Liver (tissue), 9 donors: ENCODE measurements around the gene OBP2B. TPM values are rescaled to one million over a fixed set of nuclear protein-coding genes. Genes with fewer than 3 reads are reported as not detected.
"Not testable (repeated sequence)": the region's sequence is repeated elsewhere in the genome, so short reads cannot be mapped to it uniquely, and the experiment has no call there.

Source experiments
- DNase-seq: peaks from one replicate; pipeline ENCODE4 v3.0.0-alpha.2; 2017; ENCODE audit warnings: low spot score
- H3K27ac ChIP-seq, 2 donors: one replicate each; pipeline ENCODE4 v1.7.0; 2013; ENCODE audit warnings: inconsistent platforms in 2 of 2, low read length in 2 of 2, control low read depth in 1 of 2, low read depth in 1 of 2, mild to moderate bottlenecking in 1 of 2
- H3K27me3 ChIP-seq, 4 donors: one replicate each; pipeline versions ENCODE4 v1.6.1 to v1.7.0; 2013; ENCODE audit warnings: low read length in 3 of 4, inconsistent platforms in 1 of 4, mild to moderate bottlenecking in 1 of 4, moderate library complexity in 1 of 4; ENCODE audit not compliant: control insufficient read depth in 4 of 4, insufficient read depth in 4 of 4
- H3K36me3 ChIP-seq, 4 donors: one replicate each; pipeline versions ENCODE4 v1.6.1 to v1.7.0; 2013; ENCODE audit warnings: low read length in 3 of 4, mild to moderate bottlenecking in 3 of 4, low read depth in 1 of 4, moderate library complexity in 1 of 4; ENCODE audit not compliant: control insufficient read depth in 4 of 4, insufficient read depth in 3 of 4
- H3K4me1 ChIP-seq, 4 donors: one replicate each; pipeline versions ENCODE4 v1.6.1 to v1.7.0; 2013; ENCODE audit warnings: low read length in 3 of 4, mild to moderate bottlenecking in 3 of 4, moderate library complexity in 1 of 4; ENCODE audit not compliant: control insufficient read depth in 4 of 4, insufficient read depth in 4 of 4
- H3K4me3 ChIP-seq, 3 donors: one replicate each; pipeline versions ENCODE4 v1.6.1 to v1.7.0; 2013; ENCODE audit warnings: low read length in 3 of 3, control low read depth in 1 of 3, low read depth in 1 of 3, mild to moderate bottlenecking in 1 of 3
- H3K9ac ChIP-seq, 2 donors: one replicate each; pipeline ENCODE4 v1.7.0; 2013; ENCODE audit warnings: low read length in 2 of 2, mild to moderate bottlenecking in 2 of 2, moderate library complexity in 2 of 2, control low read depth in 1 of 2, low read depth in 1 of 2
- H3K9me3 ChIP-seq, 4 donors: one replicate each; pipeline versions ENCODE4 v1.6.1 to v1.7.0; 2013; ENCODE audit warnings: low read length in 3 of 4; ENCODE audit not compliant: control insufficient read depth in 4 of 4
- EGR1 ChIP-seq, 2 donors: IDR thresholded peaks; 2 replicates each; pipeline ENCODE4 v1.6.1; 2016 to 2018; ENCODE audit warnings: antibody characterized with exemption in 2 of 2, low read depth in 2 of 2
- FOXA1 ChIP-seq: IDR thresholded peaks from 2 replicates; pipeline ENCODE4 v1.6.1; 2016; ENCODE audit warnings: antibody characterized with exemption
- SP1 ChIP-seq: IDR thresholded peaks from 2 replicates; pipeline ENCODE4 v1.6.1; 2018; ENCODE audit warnings: antibody characterized with exemption, mild to moderate bottlenecking
- YY1 ChIP-seq: IDR thresholded peaks from 2 replicates; pipeline ENCODE4 v1.6.1; 2016; ENCODE audit warnings: antibody characterized with exemption, mild to moderate bottlenecking
- WGBS: extraction: QIAGEN DNeasy Blood & Tissue Kit; methylation state at CpG from one replicate; pipeline ENCODE4 v1.1.7; 2013; 5-methylcytosine and 5-hydroxymethylcytosine counted together
- polyA plus RNA-seq, 2 donors: library from polyadenylated mRNA; stranded (reverse) in 1 of 2; unstranded in 1 of 2; fragments of 200-250 nt in 1 of 2; fragments of >200 nt in 1 of 2; fragmentation: Nextera tagmentation in 1 of 2; extraction: Ambion mirVana in 1 of 2; gene quantifications; one replicate each; pipeline versions ENCODE4 v1.2.1 to v1.2.3, GENCODE V29; 2013 to 2015
- total RNA-seq, 2 donors: library from RNA; depleted of rRNA; stranded (reverse); fragments of >200 nt; gene quantifications; one replicate each; pipeline ENCODE4 v1.2.3, GENCODE V29; 2014
- TF ChIP-seq, protein P1 (sequence below): fragments of 150-350 bp; IDR thresholded peaks from 2 replicates; pipeline ENCODE4 v1.5.1; 2017; ENCODE audit warnings: improper control_type of control experiment, low read depth, low read length; ENCODE audit not compliant: missing input control
- donor health status: healthy.
- donor health status: healthy.
- donor health status: healthy.
- donor health status: healthy.
- donor health status: healthy.

The OBP2B gene
- total and polyA plus RNA-seq, 4 donors = not detected

DNA sequence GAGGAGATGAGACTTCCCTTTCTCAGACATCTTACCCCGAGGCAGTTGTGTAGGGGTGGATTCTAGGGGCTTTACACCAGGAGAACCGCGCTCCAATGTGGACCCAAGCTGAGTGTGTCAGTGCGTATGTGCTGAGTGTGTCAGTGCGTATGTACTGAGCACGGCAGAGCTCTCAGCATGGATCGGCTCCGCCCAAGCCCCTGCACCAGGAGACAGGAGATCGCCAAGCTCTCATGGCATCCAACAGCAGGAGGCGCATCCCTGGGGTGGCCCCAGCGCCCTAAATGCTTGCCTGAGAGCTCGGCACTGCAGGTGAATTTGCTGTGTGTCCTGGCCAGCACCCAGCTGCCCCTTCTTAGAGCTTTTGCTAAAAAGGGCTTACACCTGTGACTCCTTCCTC, 12.9 kb upstream of the OBP2B start:
- not testable (repeated sequence) for H3K27ac ChIP-seq, H3K4me3 ChIP-seq, H3K9me3 ChIP-seq, H3K4me1 ChIP-seq, DNase-seq, H3K9ac ChIP-seq, H3K36me3 ChIP-seq, H3K27me3 ChIP-seq
- WGBS = 78% methylated on average over 12 of the region's 12 CpGs

DNA sequence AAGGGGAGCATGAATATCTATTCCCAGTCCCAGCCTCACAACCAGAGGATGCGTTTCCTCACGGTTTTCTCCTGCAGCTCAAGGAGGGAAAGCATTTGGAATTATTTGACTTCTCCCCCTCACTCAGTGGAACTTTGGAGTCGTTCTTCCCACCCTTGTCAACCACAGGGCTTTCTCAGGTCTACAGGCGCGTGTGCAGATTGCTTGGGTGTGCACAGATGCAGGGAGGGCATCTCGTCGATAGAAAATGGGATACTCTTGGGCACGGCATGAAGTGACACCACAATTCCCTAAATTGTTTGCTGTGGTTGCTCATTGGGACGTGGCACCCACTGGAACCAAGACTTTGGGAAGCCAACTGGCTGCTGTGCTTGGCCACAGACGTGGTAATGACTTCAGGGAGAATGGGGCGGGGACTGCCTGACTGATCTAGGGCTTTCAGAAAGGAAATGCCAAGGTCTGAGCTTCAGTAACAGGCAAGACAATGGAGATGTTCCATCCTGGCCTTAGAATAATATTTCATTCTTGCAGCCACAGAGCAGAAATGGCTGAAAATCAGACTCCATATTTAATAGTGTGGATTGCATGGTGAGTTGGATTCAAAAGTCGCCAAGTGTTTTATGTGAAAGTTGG, 12.2 kb upstream of the OBP2B start:
- Histone ChIP-seq H3K27me3 (peaks cover 0 to 3% (median 0%) of the 10 kb centered on the region in 4 donors), H3K27ac (no peak overlapping the region), H3K9me3 (no peaks in the 10 kb centered on the region), H3K4me3 (no peak overlapping the region), H3K36me3 (no peaks in the 10 kb centered on the region), H3K4me1 (no peaks in the 10 kb centered on the region), H3K9ac (no peak overlapping the region)
- no peak for DNase-seq
- WGBS = 78% methylated on average over 12 of the region's 12 CpGs
- no peak for TF ChIP-seq FOXA1
- TF ChIP-seq EGR1 (IDR thresholded peaks at IDR 0.05; ENCODE audit: low read depth in 2 of 2) = no peak
- TF ChIP-seq, protein P1, sequence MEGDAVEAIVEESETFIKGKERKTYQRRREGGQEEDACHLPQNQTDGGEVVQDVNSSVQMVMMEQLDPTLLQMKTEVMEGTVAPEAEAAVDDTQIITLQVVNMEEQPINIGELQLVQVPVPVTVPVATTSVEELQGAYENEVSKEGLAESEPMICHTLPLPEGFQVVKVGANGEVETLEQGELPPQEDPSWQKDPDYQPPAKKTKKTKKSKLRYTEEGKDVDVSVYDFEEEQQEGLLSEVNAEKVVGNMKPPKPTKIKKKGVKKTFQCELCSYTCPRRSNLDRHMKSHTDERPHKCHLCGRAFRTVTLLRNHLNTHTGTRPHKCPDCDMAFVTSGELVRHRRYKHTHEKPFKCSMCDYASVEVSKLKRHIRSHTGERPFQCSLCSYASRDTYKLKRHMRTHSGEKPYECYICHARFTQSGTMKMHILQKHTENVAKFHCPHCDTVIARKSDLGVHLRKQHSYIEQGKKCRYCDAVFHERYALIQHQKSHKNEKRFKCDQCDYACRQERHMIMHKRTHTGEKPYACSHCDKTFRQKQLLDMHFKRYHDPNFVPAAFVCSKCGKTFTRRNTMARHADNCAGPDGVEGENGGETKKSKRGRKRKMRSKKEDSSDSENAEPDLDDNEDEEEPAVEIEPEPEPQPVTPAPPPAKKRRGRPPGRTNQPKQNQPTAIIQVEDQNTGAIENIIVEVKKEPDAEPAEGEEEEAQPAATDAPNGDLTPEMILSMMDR = no peak
- TF ChIP-seq YY1 = no peak
- no peak for TF ChIP-seq SP1

DNA sequence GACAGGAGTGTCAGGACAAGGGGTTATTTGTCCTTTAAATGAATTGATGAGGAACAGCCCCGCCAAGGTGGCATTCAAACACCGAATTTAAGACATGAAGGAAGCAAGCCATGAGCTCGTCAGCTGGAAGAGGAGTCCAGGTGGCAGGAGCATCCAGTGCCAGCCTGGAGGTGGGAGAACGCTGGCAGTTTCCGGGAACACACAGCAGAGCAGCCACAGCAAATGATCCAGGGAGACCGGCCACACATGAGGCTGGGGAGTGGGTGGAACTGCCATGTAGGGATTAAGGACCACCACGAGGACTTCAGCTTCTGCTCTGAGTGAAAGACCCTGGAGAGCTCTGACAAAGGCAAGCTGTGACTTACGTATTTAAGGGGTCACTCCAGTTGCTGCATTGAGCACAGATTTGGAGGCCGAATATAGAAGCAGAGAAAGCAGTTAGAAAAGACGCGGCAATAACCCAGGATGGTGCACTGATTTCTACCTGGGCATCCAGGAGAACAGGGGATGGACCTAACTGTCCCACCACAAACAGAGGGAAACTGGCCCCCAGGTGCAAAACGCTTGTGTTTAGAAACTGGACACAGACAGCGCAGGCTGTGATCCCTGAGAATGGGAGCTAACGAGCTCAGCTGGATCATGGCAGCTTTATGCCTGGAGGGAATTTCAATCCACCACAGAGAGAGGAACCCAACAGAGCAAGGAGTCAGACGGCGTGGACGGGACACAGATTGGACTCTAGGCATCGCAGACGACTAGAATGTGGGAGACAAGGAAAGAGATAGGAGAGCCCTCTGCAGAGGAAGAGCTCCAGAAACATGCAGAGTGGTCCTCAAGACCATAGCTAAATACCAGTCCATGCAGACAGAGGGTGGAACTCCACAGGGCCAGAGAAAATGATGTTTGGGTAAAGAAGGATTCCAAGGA, 9.3 kb upstream of the OBP2B start:
- WGBS = 68% methylated on average over 19 of the region's 19 CpGs
- H3K27me3 ChIP-seq, DNase-seq: not testable (repeated sequence)

DNA sequence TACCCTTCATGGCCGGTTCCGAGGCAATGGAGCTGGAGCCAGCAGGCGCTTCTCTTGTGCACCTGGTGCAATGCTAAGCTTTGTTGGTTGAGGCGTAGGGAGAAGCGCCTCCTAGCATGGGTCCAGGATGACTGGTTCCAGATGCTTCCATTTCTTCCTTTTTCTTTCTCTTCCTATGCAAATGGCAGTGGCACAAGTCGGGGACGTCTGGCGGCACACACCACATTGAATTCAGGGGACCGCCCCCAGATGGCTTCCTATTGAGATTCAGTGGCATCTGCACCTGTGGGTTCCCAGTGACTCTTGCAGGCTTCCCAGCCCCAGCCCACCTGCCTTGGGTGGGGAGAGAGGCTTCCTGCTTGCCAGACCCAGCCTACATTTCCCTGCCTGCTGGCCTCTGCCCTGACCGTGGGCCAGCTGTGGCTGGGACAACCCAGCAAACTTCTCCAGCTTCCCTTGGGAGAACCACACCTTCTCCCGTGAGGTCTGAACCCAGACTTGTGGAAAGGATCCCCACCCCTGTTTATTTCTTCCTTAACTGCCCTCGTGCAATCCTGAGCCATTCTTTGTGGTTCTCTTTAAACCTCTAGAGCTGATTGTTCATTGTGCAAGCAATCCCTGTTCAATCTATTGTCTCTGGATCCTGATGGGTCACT, 8.4 kb upstream of the OBP2B start:
- not testable (repeated sequence) for H3K36me3 ChIP-seq, H3K4me3 ChIP-seq, DNase-seq, H3K9ac ChIP-seq, H3K4me1 ChIP-seq, H3K27me3 ChIP-seq, H3K9me3 ChIP-seq, H3K27ac ChIP-seq
- WGBS = 66% methylated on average over 12 of the region's 12 CpGs

More for the DNA sequence above, 9.3 kb upstream of the OBP2B start:
- H3K27ac ChIP-seq, H3K36me3 ChIP-seq, H3K4me1 ChIP-seq, H3K4me3 ChIP-seq, H3K9ac ChIP-seq, H3K9me3 ChIP-seq: not testable (repeated sequence)

DNA sequence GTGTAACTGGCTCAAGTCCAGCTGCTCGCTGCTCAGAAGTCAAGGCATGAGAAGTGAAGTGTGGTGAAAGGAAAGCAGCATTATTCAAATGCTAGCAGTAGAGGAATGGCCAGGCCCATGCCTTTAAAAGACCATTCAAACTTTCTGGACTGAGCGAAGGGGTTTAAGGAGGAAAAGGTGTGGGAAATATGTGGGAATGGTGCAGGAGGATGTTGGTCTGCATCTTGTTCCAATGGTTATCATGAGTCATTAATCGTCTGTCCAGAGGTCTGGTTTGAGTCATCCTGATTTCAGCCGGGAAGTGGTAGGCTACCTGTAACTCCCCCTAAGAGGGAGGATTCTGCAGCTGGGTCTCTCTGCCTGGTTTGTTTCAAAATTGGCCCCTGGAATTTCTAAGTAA, 5.2 kb upstream of the OBP2B start:
- not testable (repeated sequence) for H3K36me3 ChIP-seq, DNase-seq, H3K4me1 ChIP-seq, H3K9ac ChIP-seq, H3K27me3 ChIP-seq, H3K9me3 ChIP-seq, H3K27ac ChIP-seq, H3K4me3 ChIP-seq
- WGBS = 59% methylated on average over 4 of the region's 4 CpGs
